Activated CD4-positive, alpha-beta T cell treated with anti-CD3 and anti-CD28 coated beads for 1 hour (primary cell): ENCODE measurements around the gene CELF2.

ENCODE experiments used
- DNase-seq: peaks from one replicate; pipeline ENCODE4 v3.0.0-alpha.2; 2020

CELF2 gene

GRCh38 chr10:11023009-11023953, 5.6 kb downstream of the CELF2 start:
- no peak for DNase-seq

DNA sequence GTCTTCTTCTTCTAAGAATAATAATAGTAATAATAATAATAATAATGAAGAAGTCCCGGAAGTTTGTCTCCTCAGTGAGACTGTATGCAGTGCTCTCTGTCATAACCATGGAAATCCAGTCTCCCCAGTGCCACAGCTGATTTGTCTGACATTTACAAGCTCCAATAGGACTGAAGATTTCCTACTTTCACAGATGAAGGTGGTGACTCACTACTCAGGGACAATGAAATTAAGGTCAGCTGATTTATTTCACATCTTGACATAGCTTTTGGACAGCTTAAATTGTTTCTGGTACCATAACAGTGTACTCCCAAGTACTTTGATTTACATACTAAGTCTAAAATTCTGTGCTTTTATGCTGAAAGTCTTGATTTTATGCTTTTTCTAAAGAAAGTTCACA, 6.9 kb downstream of the CELF2 start:
- no peak for DNase-seq

GRCh38 chr10:11025978-11026377, 8.3 kb downstream of the CELF2 start:
- DNase-seq = no peak

DNA sequence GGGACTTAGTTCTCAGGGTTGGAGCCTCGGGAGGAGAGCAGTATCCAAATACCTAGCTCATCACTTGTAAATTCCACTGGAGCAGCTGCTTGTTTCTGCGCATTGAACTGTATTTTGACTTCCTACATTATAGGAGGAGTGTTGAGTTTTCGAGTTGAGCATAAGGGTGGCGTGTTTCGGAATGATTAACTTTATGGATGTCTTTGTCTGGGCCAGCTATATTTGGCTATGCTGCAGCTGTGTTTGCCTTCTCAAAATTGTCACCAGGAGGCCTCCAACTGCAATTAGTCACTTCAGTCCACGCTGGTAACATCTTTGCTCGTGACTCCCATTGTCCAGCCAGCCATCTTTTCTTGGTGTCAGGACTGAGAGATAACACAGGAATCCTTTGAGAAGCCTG, 9.1 kb downstream of the CELF2 start:
- DNase-seq = no peak

- no peak for DNase-seq
Observed at GRCh38 chr10:11034762-11035161, 17.1 kb downstream of the CELF2 start.

- DNase-seq = no peak
Observed at GRCh38 chr10:11035301-11035991, 17.8 kb downstream of the CELF2 start.

GRCh38 chr10:11036424-11037011, 18.8 kb downstream of the CELF2 start:
- DNase-seq = no peak

DNA sequence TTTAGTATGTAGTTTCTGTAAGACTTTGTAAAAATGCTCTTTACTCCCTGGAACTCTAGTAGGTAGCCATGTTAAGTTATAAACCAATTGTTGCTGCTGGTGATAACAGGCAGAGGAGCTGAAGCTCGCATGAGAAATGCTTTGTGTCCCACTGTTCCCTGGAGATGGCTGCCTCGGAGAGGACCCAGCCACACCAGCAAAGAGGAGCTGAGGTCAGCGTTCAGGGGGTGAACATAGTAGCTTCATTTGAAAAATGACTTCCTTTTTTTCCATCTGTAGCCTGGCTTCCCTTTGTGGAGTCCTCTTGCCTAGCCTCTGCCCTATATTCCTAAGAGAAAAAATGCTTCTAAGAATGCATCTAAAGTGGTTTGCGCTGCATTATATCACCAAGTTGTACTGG, 20.3 kb downstream of the CELF2 start:
- DNase-seq = no peak

- no peak for DNase-seq
Observed at GRCh38 chr10:11042357-11042756, 24.7 kb downstream of the CELF2 start.

- DNase-seq = no peak
Observed at GRCh38 chr10:11043039-11043438, 25.4 kb downstream of the CELF2 start.

DNA sequence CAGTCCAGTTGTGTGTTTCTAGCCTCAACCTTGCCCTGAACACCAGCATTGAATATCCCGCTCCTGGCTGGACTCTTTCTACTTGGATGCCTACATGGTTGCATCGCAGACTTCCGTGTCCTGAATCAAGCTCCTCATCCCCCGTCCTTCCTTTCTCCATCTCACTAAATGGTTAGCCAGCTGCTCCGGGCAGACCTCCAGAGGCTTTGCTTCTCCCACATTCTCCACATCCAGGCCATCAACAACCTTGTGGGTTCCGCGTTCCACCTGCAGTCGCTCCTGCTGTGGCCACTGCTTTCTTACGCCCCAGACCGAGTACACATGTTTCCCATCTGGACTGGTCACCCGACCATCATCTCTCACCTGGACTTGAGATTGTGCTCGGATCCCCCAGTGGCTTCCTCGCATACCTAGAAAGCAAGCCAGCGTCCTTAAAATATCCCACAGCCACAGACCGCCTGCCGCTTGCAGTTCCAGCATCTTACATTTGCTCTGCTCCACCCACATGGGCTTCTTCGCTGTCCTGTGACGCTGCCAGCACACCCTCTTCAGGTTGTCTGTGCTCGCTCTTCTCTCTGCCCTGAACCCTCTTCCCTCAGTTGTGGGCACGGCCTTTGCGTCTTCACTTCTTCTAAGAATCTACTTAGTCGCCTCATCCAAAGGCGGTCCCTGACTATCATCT, 25.9 kb downstream of the CELF2 start:
- no peak for DNase-seq

- no peak for DNase-seq
Observed at GRCh38 chr10:11045487-11045886, 27.8 kb downstream of the CELF2 start.

- no peak for DNase-seq
Observed at GRCh38 chr10:11045995-11046775, 28.5 kb downstream of the CELF2 start.

- DNase-seq = no peak
Observed at GRCh38 chr10:11046776-11047160, 29.1 kb downstream of the CELF2 start.

DNA sequence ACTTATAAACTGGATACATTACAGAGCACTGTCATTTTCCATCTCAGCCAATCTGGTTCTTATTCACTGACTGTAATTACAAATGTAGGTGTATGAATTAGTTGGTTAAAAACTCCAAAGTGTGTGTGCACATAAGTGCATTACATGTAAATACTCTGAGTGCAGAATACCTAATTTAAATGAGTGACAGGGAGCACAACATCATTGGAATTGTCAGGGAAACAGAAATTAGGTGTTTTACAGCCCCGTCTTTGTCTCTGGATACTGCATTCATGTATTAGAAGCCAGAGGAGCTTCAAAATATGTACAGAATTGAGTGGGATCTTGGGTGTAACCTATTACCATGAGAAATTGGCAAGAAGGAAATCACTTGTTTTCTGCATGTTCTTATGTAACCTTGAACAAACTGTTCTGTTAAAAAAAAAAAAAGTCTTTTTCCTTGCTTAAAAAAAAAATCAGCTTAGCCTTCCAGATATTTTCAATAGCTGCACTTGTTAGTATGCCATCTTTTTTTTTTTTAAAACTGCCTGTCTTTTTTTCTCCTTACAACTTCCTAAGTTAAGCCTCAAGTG, 31.1 kb downstream of the CELF2 start:
- DNase-seq = no peak

- DNase-seq = no peak
Observed at GRCh38 chr10:11049806-11050205, 32.1 kb downstream of the CELF2 start.

GRCh38 chr10:11050301-11051287, 32.9 kb downstream of the CELF2 start:
- no peak for DNase-seq

DNA sequence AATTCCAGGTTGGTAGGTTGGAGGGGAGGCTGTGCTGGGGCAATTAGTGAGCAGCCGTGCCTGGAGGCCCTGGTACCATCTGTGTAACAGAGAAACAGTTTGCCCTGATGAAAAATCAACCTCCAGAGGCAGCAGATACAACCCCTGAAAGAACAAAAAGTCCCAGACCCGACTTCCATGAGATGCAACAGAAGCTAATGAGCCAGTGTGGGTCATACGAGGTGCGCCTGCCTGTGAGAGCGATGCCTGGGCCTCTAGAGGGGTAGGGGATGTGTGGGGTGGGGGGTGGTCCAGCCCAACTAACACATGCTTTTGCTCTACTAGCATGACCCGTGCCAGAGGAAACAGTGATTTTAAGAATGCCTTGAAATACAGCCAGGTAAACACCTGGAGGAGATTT, 39.3 kb downstream of the CELF2 start:
- no peak for DNase-seq

DNA sequence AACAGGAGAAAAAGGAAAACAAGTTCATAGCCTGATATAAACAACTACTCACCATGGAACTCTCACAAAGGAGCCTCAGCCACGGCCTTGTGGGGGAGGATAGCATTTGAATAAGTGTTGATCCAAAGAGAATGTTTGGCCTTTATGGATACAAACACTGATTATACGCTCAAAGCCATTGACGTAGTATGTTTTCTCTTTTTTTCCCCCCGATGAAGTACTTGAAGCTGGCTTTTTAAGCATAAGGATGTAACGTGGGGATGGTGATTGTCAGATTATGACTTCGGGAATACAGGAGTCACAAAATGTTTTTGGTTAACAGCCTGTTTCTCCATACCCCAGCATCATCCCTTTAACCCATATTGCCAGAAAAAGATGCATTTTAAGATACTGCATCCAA, 39.8 kb downstream of the CELF2 start:
- DNase-seq = no peak

DNA sequence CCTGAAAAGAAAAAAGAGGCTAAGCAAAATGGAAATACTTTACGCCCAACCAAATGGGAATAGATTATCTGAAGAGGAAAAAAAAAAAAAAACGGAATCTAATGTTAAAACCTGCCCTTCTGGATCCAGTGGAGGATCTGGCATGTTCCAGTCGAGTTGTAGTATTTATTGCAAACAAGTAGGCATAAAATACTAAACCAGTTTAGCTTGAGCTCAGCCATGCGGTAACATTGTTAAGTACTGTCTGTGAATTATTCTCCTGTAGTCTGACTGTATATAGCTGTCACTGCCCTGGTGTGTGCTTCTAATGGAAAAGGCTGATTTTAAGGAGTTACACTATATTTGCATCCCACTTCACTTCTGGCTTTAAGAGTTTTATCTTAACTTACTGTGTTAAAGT, 40.3 kb downstream of the CELF2 start:
- DNase-seq = no peak

DNA sequence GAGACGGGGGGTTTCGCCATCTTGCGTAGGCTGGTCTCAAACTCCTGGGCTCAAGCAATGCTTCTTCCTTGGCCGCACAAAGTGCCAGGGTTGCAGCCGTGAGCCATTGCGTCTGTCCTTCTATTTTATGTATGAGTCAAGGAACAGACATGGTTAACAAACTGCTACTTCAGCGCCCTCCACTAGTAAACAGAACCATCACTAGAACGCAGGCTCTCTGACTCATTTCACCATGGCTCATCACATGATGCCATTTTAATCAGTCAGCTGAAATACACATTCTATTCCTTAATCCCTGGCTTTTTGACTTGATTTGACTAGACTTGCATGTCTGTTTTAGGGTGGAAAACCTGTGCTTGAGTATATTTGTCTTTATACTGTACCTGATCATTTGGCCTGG, 41.3 kb downstream of the CELF2 start:
- no peak for DNase-seq
